ENCODE data around the gene GAMT.

- TF ChIP-seq CTCF (IDR thresholded peaks at IDR 0.05; ENCODE audit: extremely low read depth in 1 of 2, insufficient read depth in 1 of 2, low read depth in 1 of 2, low read length in 2 of 2) (no peak), POLR2A (IDR thresholded peaks at IDR 0.05; ENCODE audit: low read depth, low read length) (no peak), EZH2 (IDR thresholded peaks at IDR 0.05; ENCODE audit: borderline replicate concordance, low read depth, low read length, severe bottlenecking) (no peak)
Measured at GRCh38 chr19:1428738-1429391, 27.5 kb upstream of the GAMT start.
